Lower lobe of right lung (tissue), 2 donors: Measurements from ENCODE around the gene EVI5. TPM values are rescaled to one million over a fixed set of nuclear protein-coding genes. Genes with fewer than 3 reads are reported as not detected.

Experiments used
- ATAC-seq, 2 donors: fragments of 200-7000 bp; cut with Tn5 transposase; one replicate each; pipeline ENCODE4 v1.9.1; 2020 to 2022; ENCODE audit warnings: mild to moderate bottlenecking in 2 of 2, moderate library complexity in 2 of 2
- DNase-seq: peaks from one replicate; pipeline ENCODE4 v3.0.0-alpha.2; 2020
- H3K27ac ChIP-seq: fragments of 200-600 bp; one replicate; pipeline ENCODE4 v1.8.0; 2022
- H3K27me3 ChIP-seq: fragments of 200-600 bp; one replicate; pipeline ENCODE4 v1.8.0; 2022; ENCODE audit warnings: low read depth
- H3K36me3 ChIP-seq: fragments of 200-600 bp; one replicate; pipeline ENCODE4 v1.8.0; 2022; ENCODE audit warnings: mild to moderate bottlenecking
- H3K4me1 ChIP-seq: fragments of 200-600 bp; one replicate; pipeline ENCODE4 v1.8.0; 2022
- H3K4me3 ChIP-seq: fragments of 200-600 bp; one replicate; pipeline ENCODE4 v1.8.0; 2022; ENCODE audit warnings: mild to moderate bottlenecking
- H3K9me3 ChIP-seq: fragments of 200-600 bp; one replicate; pipeline ENCODE4 v1.8.0; 2022
- CTCF ChIP-seq: fragments of 200-600 bp; IDR thresholded peaks from one replicate; pipeline ENCODE4 v1.8.0; 2022; ENCODE audit warnings: antibody characterized with exemption, mild to moderate bottlenecking
- intact Hi-C: fragments of 100-400 bp; cut with DNase I; formaldehyde crosslinking; loops from one replicate; pipeline ENCODE4 v1.11.0; 2022
- total RNA-seq: library from RNA; stranded (reverse); fragmentation: NEBNext Ultra II Directional; extraction: Animal tissue kit (Norgen Biotek cat#: 25700); gene quantifications from one replicate; pipeline ENCODE4 v1.2.1, GENCODE V29; 2021
- donor health status: DM: no; HTN: yes; CAD: no; lungs with severe emphysema.

The EVI5 gene
- total RNA-seq, 1 donor from 2014 or later: 48.5 TPM

DNA sequence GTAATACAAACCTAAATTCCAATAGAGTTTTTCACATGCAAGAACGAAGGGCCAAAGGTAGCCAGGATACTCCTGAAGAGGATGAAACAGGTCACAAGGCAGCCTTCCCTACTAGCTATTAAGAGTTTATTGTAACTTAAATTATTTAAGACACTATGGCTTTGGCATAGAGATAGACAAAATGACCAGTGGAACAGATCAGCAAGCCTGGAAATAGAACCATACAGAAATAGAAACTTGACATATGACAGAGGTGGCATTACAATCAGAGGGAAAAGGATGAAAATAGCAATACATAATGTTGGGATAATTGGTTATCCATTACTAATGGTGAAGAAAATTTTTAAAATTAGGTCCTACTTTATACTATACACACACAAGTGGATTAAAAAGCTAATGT lies 314.7 kb downstream of the EVI5 start:
- intact Hi-C loops: no loop called here
- no peak for TF ChIP-seq CTCF
- no peak for ATAC-seq
- no peaks in the 10 kb centered on the region for H3K4me1 ChIP-seq
- H3K36me3 ChIP-seq: no peaks in the 10 kb centered on the region
- H3K4me3 ChIP-seq: no peak overlapping the region
- no peak for DNase-seq
- H3K27ac ChIP-seq: no peak overlapping the region
- H3K27me3 ChIP-seq: no peaks in the 10 kb centered on the region
- H3K9me3 ChIP-seq: no peaks in the 10 kb centered on the region

GRCh38 chr1:92466683-92467352 lies 318.1 kb downstream of the EVI5 start:
- H3K27ac ChIP-seq: no peak overlapping the region
- H3K4me3 ChIP-seq: no peak overlapping the region
- no peaks in the 10 kb centered on the region for H3K36me3 ChIP-seq
- no peak for TF ChIP-seq CTCF
- DNase-seq: no peak
- ATAC-seq: no peak
- H3K4me1 ChIP-seq: no peaks in the 10 kb centered on the region
- intact Hi-C loops: no loop called here
- H3K27me3 ChIP-seq: no peaks in the 10 kb centered on the region
- H3K9me3 ChIP-seq: no peaks in the 10 kb centered on the region

DNA sequence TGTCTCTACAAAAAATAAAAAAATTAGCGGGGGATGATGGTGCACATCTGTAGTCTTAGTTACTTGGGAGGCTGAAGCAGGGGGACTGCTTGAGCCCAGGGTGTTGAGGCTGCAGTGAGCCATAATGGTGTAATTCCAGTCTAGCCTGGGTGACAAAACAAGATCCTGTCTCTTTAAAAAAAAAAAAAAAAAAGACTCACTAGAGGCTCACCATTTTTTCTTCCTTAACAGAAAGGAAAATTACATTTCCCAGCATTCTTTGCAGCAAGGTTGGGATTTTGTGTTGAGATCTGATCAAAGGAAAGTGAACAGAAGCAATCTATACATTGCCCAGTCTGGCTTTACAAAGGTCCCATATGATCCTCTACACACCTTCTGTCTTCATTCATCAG lies 319.7 kb downstream of the EVI5 start:
- no peak for DNase-seq
- H3K4me1 ChIP-seq: no peaks in the 10 kb centered on the region
- no peaks in the 10 kb centered on the region for H3K36me3 ChIP-seq
- H3K4me3 ChIP-seq: no peak overlapping the region
- no peaks in the 10 kb centered on the region for H3K27me3 ChIP-seq
- no peak for TF ChIP-seq CTCF
- intact Hi-C loops: no loop called here
- no peak overlapping the region for H3K27ac ChIP-seq
- ATAC-seq: no peak
- H3K9me3 ChIP-seq: no peaks in the 10 kb centered on the region

GRCh38 chr1:92464588-92465255 lies 320.2 kb downstream of the EVI5 start:
- H3K4me1 ChIP-seq: no peaks in the 10 kb centered on the region
- H3K36me3 ChIP-seq: no peaks in the 10 kb centered on the region
- no peak for DNase-seq
- TF ChIP-seq CTCF: no peak
- intact Hi-C loops: no loop called here
- H3K27ac ChIP-seq: no peak overlapping the region
- no peaks in the 10 kb centered on the region for H3K9me3 ChIP-seq
- no peak overlapping the region for H3K4me3 ChIP-seq
- H3K27me3 ChIP-seq: no peaks in the 10 kb centered on the region
- ATAC-seq: peak in 1 of 2 donors; percentile 9

DNA sequence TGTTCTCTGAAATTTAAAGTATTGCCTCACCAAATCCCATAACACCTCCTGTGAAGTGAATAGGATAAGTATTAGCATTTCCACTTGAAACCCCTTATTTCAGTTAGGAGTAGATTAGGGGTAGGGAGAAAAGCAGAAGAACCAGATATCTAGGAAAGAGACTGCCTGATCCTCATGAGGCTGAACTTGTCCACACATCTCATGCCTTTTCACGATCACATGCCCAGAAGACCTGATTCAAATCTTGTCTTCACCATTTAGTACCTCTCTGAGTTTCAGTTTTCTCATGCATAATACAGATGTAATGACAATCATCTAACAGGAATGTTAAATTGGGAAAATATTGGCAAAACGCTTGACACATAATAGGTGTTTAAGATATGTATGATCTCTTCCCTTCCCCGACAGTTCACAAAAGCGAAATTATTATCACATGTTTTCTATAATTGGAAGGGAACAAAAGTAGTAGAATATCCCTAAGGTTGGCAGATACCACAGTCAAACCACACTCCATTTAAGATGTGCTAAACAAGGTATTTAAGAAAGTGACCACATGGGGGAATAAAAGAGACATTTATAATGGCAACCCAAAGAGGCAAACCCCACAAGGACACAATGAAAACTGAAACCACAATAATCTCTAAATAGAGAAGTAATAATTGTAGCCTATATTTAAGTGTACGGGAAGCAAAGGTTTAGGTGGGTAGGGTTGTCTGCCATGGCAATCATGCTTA lies 323.4 kb downstream of the EVI5 start:
- no peaks in the 10 kb centered on the region for H3K4me1 ChIP-seq
- ATAC-seq: peak in 1 of 2 donors; percentile 49
- no peaks in the 10 kb centered on the region for H3K9me3 ChIP-seq
- no peak overlapping the region for H3K4me3 ChIP-seq
- H3K36me3 ChIP-seq: no peaks in the 10 kb centered on the region
- peak overlapping the region; percentile 15 for H3K27ac ChIP-seq
- no peak for DNase-seq
- intact Hi-C loops: no loop called here
- no peak for TF ChIP-seq CTCF
- no peaks in the 10 kb centered on the region for H3K27me3 ChIP-seq
